Measurements from ENCODE around the gene ARIH2. TPM values are rescaled to one million over a fixed set of nuclear protein-coding genes. Genes with fewer than 3 reads are reported as not detected.

Gene ARIH2
- total and polyA plus RNA-seq, 2 experiments from 2014 or later, result 78.1 to 116 TPM

- no peak for TF ChIP-seq CTCF (IDR thresholded peaks at IDR 0.05; ENCODE audit: low read depth, low read length)
- peak in 1 of 2 donors; percentile 49 for DNase-seq (ENCODE audit: low read depth in 1 of 2, low spot score in 1 of 2)
- Histone ChIP-seq H3K27me3 (no peaks in the 10 kb centered on the region), H3K9me3 (ENCODE audit: low read depth) (no peaks in the 10 kb centered on the region), H3K4me3 (peak overlapping the region; percentile 55), H3K36me3 (peaks cover 28% of the 10 kb centered on the region), H3K4me1 (ENCODE audit: low read depth) (peaks cover 15% of the 10 kb centered on the region), H3K27ac (peak overlapping the region; percentile 96)
Measured at GRCh38 chr3:49019941-49020329, 101.3 kb downstream of the ARIH2 start.

- Histone ChIP-seq H3K27ac (peak overlapping the region; percentile 96), H3K27me3 (no peaks in the 10 kb centered on the region), H3K4me1 (ENCODE audit: low read depth) (peaks cover 15% of the 10 kb centered on the region), H3K4me3 (peak overlapping the region; percentile 55), H3K9me3 (ENCODE audit: low read depth) (no peaks in the 10 kb centered on the region), H3K36me3 (peaks cover 27% of the 10 kb centered on the region)
- TF ChIP-seq CTCF (IDR thresholded peaks at IDR 0.05; ENCODE audit: low read depth, low read length), result no peak
- DNase-seq (ENCODE audit: low read depth in 1 of 2, low spot score in 1 of 2), result peak in 1 of 2 donors; percentile 39
Measured at GRCh38 chr3:49020330-49021212, 101.9 kb downstream of the ARIH2 start.

- TF ChIP-seq CTCF (IDR thresholded peaks at IDR 0.05; ENCODE audit: low read depth, low read length), result no peak
- Histone ChIP-seq H3K36me3 (peaks cover 26% of the 10 kb centered on the region), H3K9me3 (ENCODE audit: low read depth) (no peaks in the 10 kb centered on the region), H3K4me1 (ENCODE audit: low read depth) (peaks cover 15% of the 10 kb centered on the region), H3K4me3 (peak overlapping the region; percentile 55), H3K27ac (peak overlapping the region; percentile 96), H3K27me3 (no peaks in the 10 kb centered on the region)
- peak; percentile 98 to 100 for DNase-seq (ENCODE audit: low read depth in 1 of 2, low spot score in 1 of 2)
Measured at GRCh38 chr3:49021213-49021812, 102.7 kb downstream of the ARIH2 start.

- TF ChIP-seq CTCF (IDR thresholded peaks at IDR 0.05; ENCODE audit: low read depth, low read length), result peak; percentile 90
- Histone ChIP-seq H3K4me1 (ENCODE audit: low read depth) (peaks cover 15% of the 10 kb centered on the region), H3K27me3 (no peaks in the 10 kb centered on the region), H3K9me3 (ENCODE audit: low read depth) (no peaks in the 10 kb centered on the region), H3K4me3 (peak within 1 kb of the TSS; percentile 55), H3K36me3 (peaks cover 27% of the 10 kb centered on the region), H3K27ac (peak within 1 kb of the TSS; percentile 96)
- DNase-seq (ENCODE audit: low read depth in 1 of 2, low spot score in 1 of 2), result peak; percentile 95 to 96
Measured at GRCh38 chr3:49021813-49022687, 103.4 kb downstream of the ARIH2 start, which contains the start of gene NDUFAF3. Gene NDUFAF3 (plus strand): TSS chr3:49022121. CDS start chr3:49022145, 24 bp downstream.

GRCh38 chr3:49022688-49023171 lies 104.1 kb downstream of the ARIH2 start:
- peak overlapping the region; percentile 55 for H3K4me3 ChIP-seq
- H3K4me1 ChIP-seq (ENCODE audit: low read depth), result peaks cover 11% of the 10 kb centered on the region
- no peak for DNase-seq (ENCODE audit: low read depth in 1 of 2, low spot score in 1 of 2)
- peaks cover 30% of the 10 kb centered on the region for H3K36me3 ChIP-seq
- no peak for TF ChIP-seq CTCF (IDR thresholded peaks at IDR 0.05; ENCODE audit: low read depth, low read length)
- H3K27ac ChIP-seq, result peak overlapping the region; percentile 96
- no peaks in the 10 kb centered on the region for H3K9me3 ChIP-seq (ENCODE audit: low read depth)
- no peaks in the 10 kb centered on the region for H3K27me3 ChIP-seq
